ENCODE data around the gene TMPRSS4.

TMPRSS4 gene

DNA sequence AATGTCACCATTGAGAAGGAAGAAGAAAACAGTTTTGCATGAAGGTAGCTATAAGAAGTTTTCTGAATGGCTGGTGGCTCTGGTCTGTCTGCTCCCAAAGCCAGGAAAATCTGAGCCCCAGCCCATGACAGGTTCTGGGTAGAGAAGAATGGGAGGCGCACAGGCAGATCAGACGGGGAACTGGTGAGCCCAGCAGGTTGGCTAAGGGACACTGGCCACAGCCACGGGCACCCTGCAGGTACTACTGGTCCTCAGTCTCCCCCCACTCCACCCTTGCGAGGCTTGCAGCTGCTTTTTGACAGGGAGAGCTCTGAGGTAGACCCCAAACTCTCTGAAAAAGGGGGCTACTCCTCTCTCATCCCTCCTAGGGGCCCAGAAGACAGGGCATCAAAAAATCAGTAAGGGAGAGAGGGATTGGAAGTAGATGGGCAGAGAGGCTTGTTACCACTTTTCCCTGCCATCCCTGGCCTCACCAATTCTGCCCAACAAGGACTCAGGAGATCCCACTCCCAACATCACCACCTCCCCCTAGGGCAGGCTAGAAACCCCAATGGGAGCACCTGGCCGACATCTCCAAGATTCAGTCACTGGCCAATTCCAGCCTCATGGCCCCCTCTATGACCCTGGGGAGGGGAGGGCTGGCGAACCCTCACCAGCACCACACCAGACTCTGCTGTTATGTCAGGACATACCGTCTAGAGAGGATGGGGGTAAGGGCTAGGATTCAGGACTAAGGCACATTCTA is 58.3 kb downstream of the TMPRSS4 start:
- DNase-seq (ENCODE audit: low read depth) = no peak

DNA sequence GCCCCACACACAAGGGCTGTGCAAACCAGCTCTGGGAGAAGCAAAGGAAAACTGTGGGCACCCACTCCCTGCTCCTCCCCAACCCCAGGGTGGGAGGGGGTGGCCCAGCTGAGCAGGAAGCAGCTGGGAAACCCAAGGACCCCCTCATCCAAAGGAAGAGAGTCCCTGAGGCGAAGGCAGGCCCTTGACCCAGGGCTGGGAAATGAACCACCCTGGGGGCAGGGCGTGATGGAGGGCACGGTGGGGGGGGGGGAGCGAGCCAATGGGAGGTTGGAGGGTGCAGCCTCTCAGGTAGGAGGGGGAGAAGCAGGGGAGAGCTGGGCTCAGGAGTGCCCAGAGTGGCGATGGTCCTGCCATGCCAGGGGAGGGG is 58.9 kb downstream of the TMPRSS4 start:
- no peak for DNase-seq (ENCODE audit: low read depth)

DNA sequence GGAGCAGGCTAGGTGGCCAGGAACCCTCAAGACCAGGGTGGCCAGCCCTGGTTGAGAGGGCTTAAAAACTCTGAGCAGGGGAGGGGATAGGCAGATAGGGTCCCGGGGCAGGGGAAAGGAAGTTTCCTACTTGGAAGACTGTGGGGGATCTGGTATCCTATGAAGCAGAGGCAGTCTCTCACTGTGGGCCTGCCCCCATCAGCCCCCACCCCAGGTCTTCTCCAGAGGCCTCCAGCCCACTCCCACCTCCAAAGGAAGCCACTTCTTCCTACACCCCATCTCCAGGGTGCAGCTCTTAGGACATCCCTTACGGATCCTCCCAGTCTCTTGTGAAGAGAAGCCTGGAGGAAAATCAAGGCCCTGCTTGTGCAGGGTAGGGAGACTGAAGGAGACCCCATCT is 59.5 kb downstream of the TMPRSS4 start:
- DNase-seq (ENCODE audit: low read depth) = no peak

DNA sequence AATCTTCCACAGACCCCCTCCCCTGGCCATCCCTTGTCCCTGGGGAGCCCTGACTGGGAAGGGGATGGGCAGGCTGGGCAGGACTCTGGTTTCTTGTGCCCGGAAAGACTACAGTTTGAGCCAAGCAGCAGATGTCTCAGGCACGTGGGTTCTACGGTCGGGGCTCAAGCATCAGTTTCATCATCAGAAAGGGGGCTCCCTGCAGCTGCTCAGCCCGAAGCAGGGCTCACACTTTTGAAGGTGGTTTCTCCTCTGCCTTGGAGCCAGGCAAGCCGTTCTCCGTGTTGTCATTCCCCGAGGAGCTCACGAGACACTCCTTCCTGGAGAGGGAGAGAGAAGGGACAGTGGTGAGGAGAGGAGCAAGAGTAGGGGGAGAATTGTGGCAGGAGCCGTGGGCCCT is 59.9 kb downstream of the TMPRSS4 start:
- DNase-seq (ENCODE audit: low read depth) = no peak

DNA sequence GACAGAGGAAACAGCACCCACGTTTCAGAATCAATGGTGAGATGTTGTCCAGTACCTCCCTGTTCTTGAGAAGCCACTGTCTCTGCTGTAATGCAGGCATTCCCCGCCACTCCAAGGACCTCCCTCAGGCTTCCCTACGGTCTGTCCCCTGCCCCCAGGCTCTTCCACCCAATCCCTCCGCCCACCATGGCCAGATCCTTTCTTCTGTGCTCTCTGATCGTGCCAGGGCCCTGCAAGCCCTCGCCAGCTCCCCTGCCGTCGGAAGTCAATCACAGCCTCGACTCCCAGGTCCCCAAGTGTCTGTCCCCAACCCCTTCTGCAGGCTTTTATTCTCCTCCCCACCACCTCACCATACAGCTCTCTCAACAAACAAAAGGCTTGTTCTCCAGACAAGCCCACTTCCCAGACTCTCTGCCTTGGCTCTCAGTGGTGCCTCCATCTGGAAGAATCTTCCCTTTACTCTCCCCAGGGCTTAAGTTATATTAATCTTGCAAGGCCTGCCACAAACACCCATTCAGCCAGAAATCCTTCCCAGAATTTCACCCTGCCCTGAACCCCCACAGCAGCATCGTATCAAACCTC is 62.1 kb downstream of the TMPRSS4 start:
- DNase-seq (ENCODE audit: low read depth) = no peak

DNA sequence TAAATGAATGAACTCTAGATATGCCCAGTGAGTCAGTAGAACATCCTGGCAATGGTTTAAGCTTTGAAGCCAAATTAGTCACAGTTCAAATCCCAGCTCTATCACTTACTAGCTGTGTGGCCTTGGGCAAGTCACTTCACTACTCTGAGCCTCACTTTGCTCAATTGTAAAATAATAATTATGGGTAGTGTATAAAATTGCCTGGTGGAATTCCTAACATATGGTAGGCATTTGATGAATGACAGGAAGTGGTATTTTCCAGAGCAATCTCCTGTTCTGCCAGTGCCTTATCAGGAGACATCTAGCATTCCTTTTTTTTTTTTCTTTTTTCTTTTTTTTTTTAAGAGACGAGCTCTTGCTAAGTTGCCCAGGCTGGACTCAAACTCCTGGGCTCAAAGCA is 62.7 kb downstream of the TMPRSS4 start:
- DNase-seq (ENCODE audit: low read depth) = no peak

DNA sequence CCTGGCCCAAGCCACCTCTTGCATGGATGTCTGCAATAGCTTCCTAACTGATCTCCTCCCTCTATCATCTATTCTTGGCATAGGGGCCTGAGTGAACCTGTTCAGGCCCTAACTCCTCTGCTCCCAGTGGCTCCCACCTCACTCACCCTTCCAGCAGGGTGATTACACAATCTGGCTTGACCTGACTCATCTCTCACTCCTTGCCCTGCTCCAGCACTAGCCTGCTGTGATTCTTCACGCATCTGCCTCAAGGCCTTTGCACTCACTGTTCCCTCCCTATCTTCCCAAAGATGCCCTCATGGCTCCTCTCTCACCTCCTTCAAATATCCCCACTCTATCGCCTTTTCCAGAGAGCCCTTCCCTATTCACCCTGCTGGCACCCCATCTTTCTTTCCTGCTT is 65.2 kb downstream of the TMPRSS4 start:
- no peak for DNase-seq (ENCODE audit: low read depth)

DNA sequence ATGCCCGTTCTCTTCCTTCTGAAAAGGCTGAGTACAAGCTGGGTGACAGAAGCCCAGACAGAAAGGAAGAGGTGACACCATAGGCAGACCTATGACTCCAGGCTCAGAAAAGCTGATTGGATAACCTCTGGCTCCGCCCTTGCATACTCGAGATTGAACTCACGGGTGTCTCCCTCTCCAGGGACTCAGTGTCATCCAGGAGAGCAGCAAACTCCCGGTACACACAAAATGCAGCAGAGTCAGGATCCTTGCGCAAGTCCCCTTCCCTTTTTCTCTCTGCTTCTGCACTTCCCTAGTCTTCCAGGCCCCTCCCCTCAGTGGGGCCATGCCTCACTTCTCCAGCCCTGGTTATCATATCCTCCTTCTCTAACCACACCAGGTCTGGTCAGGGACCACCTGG is 65.9 kb downstream of the TMPRSS4 start:
- no peak for DNase-seq (ENCODE audit: low read depth)

DNA sequence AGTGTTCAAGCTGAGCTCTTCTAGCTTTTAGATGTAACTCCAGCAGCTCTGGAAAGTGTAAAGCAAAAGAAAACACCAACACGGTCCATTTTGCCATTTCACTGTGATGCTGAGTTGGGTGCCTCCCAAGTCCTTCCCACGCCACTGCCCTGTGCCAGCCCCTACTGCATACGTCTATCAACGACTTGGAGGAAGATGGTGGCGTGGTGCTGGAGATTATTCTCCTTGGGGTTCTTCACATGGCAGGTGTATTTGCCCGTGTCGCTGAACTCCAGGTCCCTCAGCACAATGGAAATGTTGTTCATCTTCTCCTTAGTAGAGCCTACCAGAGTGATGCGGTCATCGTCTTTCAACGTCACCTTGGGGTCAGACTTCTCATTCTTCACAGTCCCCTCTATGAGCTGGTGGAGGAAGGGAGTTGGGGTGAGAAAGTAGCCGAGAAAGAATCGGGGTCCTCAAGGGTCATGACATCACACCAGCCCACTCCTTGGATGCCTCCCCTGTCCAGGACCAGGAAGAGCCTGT is 66.8 kb downstream of the TMPRSS4 start:
- no peak for DNase-seq (ENCODE audit: low read depth)

DNA sequence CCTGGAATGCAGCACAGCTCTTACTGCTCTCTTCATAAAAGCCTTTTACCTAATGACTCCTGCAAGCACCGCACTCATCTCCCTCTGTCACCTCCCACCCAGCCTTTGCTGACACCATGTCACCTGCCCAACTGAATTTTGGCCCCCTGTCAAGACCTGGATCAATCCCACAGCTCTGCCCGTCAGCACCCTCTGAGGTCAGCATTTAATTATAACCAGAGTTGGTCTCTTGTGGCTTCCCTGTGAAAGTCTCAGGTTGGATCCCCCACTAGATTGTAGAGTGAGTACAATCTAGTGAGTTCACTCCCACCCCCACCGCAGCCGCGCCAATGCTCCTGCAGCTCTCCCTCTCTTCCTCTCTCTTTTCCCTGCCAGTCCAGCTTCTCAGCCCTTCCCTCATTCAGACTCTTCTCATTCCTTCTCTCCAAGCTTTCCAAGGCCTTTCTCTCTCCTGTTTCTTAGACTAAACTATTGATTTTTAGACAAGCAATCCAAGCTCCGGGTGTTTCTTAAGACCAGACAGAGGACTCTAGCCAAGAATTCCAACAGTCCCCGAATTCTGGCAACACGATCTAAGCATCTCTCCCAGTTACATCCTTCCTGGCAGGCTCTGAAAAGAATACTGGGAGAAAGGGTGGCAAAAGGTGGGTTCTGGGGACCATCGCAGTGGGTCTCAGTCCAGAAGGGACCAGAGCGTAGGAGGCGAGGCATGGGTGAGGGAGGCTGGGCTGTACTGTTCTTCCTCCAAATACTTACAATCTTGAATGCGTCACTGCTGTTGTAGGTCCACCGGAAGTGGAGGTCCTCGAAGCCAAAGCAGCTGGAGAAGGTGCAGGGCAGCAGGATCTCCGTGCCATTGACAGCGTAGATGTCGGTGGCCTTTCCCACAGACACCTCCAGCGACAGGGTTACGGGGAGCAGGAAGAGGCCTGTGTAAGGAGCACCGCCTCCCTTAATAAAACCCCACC is 67.7 kb downstream of the TMPRSS4 start:
- DNase-seq (ENCODE audit: low read depth) = no peak

DNA sequence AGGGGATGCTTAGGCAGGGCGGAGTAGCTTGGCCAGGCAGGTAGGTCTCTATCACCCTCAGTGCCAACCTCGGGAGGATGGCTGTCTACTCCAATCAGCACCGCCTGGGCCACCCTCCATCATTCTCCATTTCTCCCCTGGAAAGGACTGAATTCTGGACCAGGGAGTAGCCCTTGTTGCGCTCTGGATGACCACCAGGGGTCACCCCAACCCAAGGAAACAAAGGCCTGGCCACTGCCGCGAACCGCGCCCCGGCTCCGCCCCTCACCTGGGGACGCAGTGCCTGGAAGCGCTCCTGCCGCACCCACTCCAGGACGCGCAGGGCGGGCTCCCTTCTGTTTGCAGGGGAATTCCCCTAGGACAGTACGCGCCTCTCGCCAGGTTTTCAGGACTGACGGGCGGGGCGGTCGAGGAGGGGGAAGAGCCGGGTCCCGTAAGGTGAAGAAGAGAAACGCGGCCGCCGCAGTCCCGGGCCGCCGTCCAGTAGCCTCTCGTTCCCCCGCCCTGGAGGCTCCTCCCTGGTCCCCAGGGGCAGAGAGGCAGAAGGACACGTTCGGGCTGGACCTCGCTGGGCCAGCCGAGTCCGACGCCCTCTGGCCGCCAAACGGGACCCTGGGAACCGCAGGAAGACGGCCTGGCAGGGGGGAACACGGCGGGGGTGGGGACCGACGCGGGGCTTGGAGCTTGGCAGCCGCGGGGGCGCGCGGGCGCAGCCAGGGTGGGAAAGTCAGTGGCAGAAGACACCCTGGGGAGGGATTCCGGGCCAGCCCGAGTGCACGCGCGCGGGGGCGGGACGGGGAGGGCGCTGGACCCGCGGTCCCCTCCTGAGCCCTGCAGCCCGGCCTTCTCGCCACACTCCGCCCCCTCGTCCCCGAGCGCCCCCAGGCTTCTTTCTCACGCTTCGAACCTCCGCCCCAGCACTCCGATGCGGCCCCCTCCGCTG is 68.7 kb downstream of the TMPRSS4 start:
- peak; percentile 80 for DNase-seq (ENCODE audit: low read depth)

DNA sequence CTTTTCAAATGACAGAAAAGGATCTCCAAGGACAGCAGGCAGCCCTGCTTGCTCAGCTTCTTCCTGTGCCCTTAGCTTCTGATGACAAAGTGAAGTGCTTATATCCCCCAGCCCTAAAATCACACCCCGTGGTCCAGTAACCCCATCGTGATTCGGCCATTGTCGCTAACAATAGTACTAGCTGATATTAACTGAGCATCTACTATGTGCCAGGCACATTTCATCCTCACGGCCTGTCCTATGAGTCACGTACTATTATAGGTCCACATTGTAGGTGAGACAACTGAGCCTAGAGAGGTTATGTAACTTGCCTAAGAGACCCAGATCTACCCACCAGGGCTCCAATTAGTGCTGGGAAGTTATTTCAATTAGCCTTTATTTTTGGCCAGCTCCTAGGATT is 69.7 kb downstream of the TMPRSS4 start:
- no peak for DNase-seq (ENCODE audit: low read depth)

DNA sequence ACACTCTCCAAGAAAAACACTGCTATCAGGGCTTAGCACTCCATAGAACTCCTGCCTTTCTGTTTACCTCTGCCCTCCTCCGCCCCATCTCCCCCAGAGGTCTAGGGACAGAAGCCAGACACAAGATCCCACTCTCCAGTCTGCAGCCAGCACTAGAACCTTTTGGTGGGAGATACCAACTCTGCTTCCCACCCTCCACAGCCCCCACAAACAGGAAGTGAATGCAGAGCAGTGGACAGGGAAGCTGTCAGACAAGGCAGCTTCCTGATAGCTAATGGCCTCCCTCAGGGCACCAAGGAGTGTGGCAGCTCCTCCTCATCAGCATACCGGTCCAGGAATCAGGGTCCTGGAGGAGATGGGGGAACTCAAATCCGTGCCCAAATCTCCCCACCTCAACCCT is 70.6 kb downstream of the TMPRSS4 start:
- DNase-seq (ENCODE audit: low read depth) = no peak

DNA sequence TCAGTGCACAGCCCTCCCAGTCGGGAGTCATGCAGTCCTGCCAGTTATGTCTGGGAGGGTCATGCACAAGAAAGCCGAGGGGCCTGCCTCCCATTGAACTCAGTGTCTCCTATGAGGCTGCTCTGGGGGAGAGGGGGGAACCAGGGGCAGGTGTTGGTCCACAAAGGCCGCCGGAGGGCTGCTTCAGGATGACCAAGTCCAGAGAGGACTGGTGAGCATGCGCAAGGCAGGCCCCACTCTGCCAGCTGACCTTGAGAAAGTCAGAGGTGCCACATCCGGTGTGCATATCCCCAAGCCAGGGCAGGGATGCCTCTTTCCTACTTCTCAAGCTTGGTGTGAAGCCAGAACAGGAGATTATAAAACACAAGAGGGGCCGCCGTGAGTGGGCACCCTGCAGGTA is 71.4 kb downstream of the TMPRSS4 start:
- DNase-seq (ENCODE audit: low read depth) = no peak

DNA sequence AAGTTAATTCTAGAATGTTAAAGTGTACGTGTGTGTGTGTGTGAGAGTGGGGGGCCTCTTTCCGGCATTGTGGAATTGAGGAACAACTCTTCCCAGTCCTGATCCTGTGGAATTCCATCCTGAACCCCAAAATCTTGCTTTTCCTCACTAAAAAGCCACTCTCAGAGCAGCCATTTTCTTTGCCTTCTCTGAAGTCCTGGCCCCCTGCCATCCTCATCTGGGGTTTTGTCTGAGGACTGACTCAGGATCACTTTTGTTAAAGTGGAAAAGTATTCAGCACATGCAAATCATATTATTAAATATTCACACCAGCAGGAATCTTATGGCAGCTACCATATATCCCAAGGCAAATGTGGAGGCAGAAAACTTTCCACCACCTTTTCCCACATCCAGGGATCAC is 72.0 kb downstream of the TMPRSS4 start:
- DNase-seq (ENCODE audit: low read depth) = no peak

DNA sequence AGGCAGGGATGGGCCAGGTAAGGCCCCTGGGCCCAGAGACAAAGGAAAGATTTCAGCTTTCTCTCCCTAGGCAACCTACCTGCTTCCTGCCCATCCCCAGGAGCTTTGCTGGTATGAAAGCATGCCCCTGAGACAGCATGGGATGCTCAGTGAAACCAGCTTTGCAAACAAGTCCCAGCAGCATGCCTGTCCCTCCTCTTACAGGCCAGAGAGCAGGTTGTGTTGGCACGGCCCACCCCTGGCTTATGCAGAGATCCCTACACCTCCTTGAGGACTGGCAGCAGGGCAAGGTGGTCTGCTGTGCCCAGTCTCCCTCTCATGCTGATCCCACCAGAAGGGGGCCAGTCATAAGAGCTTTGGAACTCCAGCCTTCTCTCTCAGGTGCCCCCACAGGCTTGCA is 72.6 kb downstream of the TMPRSS4 start:
- DNase-seq (ENCODE audit: low read depth) = no peak

DNA sequence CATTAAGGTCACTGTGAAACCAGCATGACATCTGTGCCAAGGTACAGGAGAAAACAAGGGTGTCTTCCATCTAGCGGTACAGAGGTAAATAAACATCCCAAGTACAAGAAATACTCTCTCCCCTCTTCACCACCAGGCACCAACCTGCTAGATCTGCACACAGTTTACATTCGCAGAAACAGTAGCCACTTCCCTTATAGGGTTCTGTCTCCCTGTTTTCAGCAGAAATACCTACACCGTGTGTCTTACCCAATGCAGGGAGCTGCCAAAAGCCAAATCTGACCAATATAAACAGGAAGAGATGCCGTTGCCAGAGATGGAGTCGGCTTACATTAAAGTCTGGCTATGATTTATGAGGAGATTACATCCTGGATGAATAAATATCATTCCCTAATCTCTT is 74.6 kb downstream of the TMPRSS4 start:
- DNase-seq (ENCODE audit: low read depth) = no peak

DNA sequence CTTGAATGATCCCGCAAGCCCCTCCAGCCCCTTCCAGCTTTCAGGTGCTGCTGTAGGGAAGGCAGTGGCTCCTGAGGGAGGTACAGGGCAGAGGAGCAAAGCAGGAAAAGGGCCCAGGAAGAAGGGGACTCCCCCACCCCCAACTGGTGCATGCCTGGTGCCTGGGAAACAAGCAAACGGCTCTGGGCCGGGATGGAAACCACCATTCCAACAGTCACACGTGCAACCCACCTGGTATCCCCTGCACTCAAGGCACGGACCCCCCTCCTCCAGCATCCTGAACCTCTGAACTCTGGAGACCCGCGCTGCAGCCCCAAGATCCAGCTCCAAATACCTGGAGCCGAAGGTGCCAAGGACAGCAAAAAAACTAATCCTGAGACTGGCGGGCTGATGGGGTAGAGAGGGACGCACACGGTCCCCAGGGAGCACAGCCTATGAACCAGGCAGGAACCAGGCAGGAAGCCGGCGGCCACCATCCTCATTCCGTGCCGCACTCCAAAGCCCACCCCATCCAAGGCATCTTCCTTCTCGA is 75.2 kb downstream of the TMPRSS4 start:
- DNase-seq (ENCODE audit: low read depth) = no peak

DNA sequence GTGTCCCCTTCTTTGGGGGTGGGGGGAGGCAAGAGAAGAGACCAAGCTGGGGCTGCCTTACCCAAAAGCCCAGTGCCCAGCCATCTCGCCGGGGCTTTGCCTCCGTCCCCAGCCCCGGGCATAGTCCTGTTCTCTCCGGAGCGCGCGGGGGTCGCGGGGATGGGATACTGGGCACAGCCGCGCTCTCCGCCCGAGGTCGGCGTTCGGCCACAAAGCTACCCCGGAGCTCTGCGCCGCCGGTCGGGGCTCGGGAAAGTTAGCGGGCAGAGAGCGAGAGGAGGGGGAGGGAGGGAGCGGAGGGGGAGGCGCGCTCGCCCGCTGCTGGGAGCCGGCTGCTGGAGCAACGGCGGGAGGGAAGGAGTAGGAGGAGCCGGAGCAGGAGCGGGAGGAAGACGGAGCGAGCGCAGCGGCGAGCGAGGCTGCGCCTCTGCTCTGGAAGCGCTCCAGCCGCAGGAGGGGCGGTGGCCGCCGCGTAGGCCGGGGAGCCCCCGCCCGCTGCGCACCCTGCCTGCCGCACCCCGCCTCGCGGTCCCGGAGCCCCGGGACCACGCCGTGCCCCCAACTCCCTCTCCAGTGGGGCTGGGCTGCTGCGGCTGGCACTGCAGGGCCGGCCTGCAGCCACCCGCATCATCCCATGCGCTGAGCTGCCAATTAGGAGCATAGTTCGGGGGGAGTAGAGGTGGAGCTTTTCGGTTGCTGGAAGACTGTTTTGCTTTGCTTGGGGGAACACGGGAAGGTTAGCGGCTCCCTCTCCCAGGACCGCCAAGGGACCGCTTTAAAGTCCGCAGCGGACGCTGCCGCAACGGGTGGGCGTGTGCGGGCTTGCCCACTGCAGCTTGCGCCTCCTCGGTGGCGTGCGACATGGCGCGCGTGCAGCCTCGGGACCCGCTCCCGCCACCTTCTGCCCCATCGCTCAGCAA is 75.9 kb downstream of the TMPRSS4 start, which contains the start of gene SCN4B:
Gene SCN4B, minus strand, starts transcription at position 272 of the 920 bp plus-strand sequence. Its CDS starts 150 bp downstream, at position 122.
- no peak for DNase-seq (ENCODE audit: low read depth)

DNA sequence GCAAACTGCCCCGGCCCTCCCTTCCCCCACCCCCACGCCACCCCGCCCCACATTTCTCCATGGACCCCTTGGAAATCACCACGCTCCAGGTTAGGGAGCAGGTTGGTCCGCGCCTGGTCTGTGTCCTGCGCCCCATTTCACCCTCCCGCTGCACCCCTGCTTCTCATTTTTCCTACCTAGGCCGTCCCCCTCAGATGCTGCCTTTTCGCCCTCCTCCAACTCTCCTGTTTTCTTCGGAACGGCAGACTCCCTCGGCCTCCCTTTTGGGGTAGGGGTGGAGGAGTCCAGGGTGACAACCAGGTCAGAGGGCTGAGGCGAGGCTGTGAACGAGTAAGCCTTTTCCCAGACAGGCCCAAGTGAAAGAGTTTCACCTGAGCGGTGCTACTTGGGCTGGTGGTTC is 76.6 kb downstream of the TMPRSS4 start:
- no peak for DNase-seq (ENCODE audit: low read depth)

Data from T follicular helper cell (primary cell).